Hematopoietic multipotent progenitor cell treated with erythropoietin and hydrocortisone succinate and interleukin-3 and kit ligand, for 17 days (in vitro differentiated cells): ENCODE measurements around the gene STAT4.

Source experiments
- DNase-seq: peaks from one replicate; pipeline ENCODE4 v3.0.0-alpha.2; 2015; ENCODE audit warnings: low spot score

Gene STAT4

GRCh38 chr2:191041418-191042161 lies 109.2 kb downstream of the STAT4 start:
- no peak for DNase-seq

- DNase-seq: no peak
These were observed 111.2 kb downstream of the STAT4 start for GRCh38 chr2:191039616-191040015.

GRCh38 chr2:191038741-191039140 lies 112.1 kb downstream of the STAT4 start:
- no peak for DNase-seq

- no peak for DNase-seq
These were observed 112.5 kb downstream of the STAT4 start for GRCh38 chr2:191038241-191038725.

- no peak for DNase-seq
These were observed 113.4 kb downstream of the STAT4 start for GRCh38 chr2:191037351-191037750.

GRCh38 chr2:191036363-191036762 lies 114.4 kb downstream of the STAT4 start:
- no peak for DNase-seq

- no peak for DNase-seq
These were observed 118.0 kb downstream of the STAT4 start for GRCh38 chr2:191032588-191033429.

GRCh38 chr2:191031256-191031655 lies 119.5 kb downstream of the STAT4 start:
- no peak for DNase-seq

GRCh38 chr2:191030521-191031154 lies 120.2 kb downstream of the STAT4 start:
- peak; percentile 74 for DNase-seq

- DNase-seq: no peak
These were observed 121.4 kb downstream of the STAT4 start for GRCh38 chr2:191029280-191029950.

- no peak for DNase-seq
These were observed 124.4 kb downstream of the STAT4 start for GRCh38 chr2:191026377-191026776.

GRCh38 chr2:191025135-191025534 lies 125.7 kb downstream of the STAT4 start:
- no peak for DNase-seq

- peak; percentile 64 for DNase-seq
These were observed 127.5 kb downstream of the STAT4 start for GRCh38 chr2:191023235-191023679.

- peak; percentile 75 for DNase-seq
These were observed 129.9 kb downstream of the STAT4 start for GRCh38 chr2:191020742-191021381.

- DNase-seq: peak; percentile 95
These were observed 130.5 kb downstream of the STAT4 start for GRCh38 chr2:191020221-191020741.

GRCh38 chr2:191019376-191019775 lies 131.4 kb downstream of the STAT4 start:
- DNase-seq: no peak

GRCh38 chr2:191018643-191019119 lies 132.1 kb downstream of the STAT4 start:
- no peak for DNase-seq

- DNase-seq: no peak
These were observed 132.7 kb downstream of the STAT4 start for GRCh38 chr2:191018048-191018447.

GRCh38 chr2:191015831-191016230 lies 135.0 kb downstream of the STAT4 start:
- DNase-seq: no peak

- DNase-seq: no peak
These were observed 135.6 kb downstream of the STAT4 start for GRCh38 chr2:191015239-191015638.

GRCh38 chr2:191014653-191015020 lies 136.2 kb downstream of the STAT4 start:
- DNase-seq: no peak
